ENCODE data around the gene APP.

The APP gene

DNA sequence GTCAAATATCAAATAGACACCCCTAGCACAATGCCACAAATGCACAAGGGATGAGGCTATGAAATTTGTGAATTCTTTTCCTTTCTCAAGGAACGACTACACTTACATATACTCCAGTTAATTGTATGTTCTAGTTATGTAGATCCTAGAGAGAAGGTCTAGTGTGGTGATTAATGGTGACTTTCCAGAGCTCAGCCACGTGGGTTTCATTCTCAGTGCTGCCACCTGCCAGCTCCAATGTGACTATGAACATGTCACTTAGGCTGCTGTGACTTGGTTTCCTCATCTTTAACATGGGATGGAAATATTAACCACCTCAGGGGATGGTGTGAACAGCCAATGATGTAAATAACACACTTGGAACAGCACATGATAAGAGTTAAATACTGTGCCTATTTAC is 138.3 kb downstream of the APP start:
- Histone ChIP-seq H3K27ac (ENCODE audit: low read length) (no peak overlapping the region), H3K79me2 (ENCODE audit: insufficient read depth, low read length) (no peaks in the 10 kb centered on the region), H3K4me1 (ENCODE audit: insufficient read depth, low read length) (no peaks in the 10 kb centered on the region), H4K20me1 (ENCODE audit: insufficient read depth, low read length) (no peaks in the 10 kb centered on the region), H3K9me3 (ENCODE audit: insufficient read depth, low read length, severe bottlenecking) (no peaks in the 10 kb centered on the region), H3K27me3 (ENCODE audit: insufficient read depth, low read length, poor library complexity) (no peaks in the 10 kb centered on the region), H3K4me3 (ENCODE audit: low read depth in 1 of 2, low read length in 2 of 2) (no peak overlapping the region), H3K9ac (ENCODE audit: low read depth, low read length) (no peak overlapping the region), H2AFZ (ENCODE audit: low read depth, low read length) (no peak overlapping the region), H3K36me3 (ENCODE audit: insufficient read depth, low read length) (no peaks in the 10 kb centered on the region), H3K4me2 (ENCODE audit: insufficient read depth, low read length) (no peak overlapping the region)
- ATAC-seq (ENCODE audit: insufficient read depth, low read depth) (no peak), DNase-seq (no peak)
- TF ChIP-seq EZH2 (IDR thresholded peaks at IDR 0.05; ENCODE audit: borderline replicate concordance, low read depth, low read length, severe bottlenecking), result no peak
- TF ChIP-seq, protein P1, sequence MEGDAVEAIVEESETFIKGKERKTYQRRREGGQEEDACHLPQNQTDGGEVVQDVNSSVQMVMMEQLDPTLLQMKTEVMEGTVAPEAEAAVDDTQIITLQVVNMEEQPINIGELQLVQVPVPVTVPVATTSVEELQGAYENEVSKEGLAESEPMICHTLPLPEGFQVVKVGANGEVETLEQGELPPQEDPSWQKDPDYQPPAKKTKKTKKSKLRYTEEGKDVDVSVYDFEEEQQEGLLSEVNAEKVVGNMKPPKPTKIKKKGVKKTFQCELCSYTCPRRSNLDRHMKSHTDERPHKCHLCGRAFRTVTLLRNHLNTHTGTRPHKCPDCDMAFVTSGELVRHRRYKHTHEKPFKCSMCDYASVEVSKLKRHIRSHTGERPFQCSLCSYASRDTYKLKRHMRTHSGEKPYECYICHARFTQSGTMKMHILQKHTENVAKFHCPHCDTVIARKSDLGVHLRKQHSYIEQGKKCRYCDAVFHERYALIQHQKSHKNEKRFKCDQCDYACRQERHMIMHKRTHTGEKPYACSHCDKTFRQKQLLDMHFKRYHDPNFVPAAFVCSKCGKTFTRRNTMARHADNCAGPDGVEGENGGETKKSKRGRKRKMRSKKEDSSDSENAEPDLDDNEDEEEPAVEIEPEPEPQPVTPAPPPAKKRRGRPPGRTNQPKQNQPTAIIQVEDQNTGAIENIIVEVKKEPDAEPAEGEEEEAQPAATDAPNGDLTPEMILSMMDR (IDR thresholded peaks at IDR 0.05; ENCODE audit: borderline replicate concordance, extremely low read depth, low read length, poor library complexity, severe bottlenecking), result no peak

DNA sequence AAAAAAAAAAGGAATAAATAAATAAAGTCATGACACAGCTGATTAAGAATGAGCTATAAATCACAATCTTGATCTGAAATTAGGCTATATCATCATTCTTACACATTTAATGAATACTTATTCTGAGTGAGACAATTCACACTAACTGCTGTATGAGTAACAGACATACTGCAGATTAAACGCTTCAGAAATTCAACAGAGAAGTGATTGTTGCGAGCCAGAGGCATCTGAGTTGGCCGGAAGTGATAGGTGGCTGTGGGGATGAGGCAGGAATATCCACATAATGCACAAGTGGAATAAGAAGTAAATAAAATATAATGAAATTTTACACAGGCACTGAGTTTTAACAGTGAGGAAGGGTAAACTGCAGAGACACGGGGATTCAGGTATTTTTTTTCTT is 142.4 kb downstream of the APP start:
- ATAC-seq (ENCODE audit: insufficient read depth, low read depth), result no peak
- no peaks in the 10 kb centered on the region for H4K20me1 ChIP-seq (ENCODE audit: insufficient read depth, low read length)
- H3K4me1 ChIP-seq (ENCODE audit: insufficient read depth, low read length), result no peaks in the 10 kb centered on the region
- H3K79me2 ChIP-seq (ENCODE audit: insufficient read depth, low read length), result no peaks in the 10 kb centered on the region
- no peak overlapping the region for H3K27ac ChIP-seq (ENCODE audit: low read length)
- no peak overlapping the region for H2AFZ ChIP-seq (ENCODE audit: low read depth, low read length)
- H3K9me3 ChIP-seq (ENCODE audit: insufficient read depth, low read length, severe bottlenecking), result no peaks in the 10 kb centered on the region
- no peak overlapping the region for H3K4me3 ChIP-seq (ENCODE audit: low read depth in 1 of 2, low read length in 2 of 2)
- H3K36me3 ChIP-seq (ENCODE audit: insufficient read depth, low read length), result no peaks in the 10 kb centered on the region
- H3K27me3 ChIP-seq (ENCODE audit: insufficient read depth, low read length, poor library complexity), result no peaks in the 10 kb centered on the region
- DNase-seq, result no peak
- no peak overlapping the region for H3K9ac ChIP-seq (ENCODE audit: low read depth, low read length)
- H3K4me2 ChIP-seq (ENCODE audit: insufficient read depth, low read length), result no peak overlapping the region
- TF ChIP-seq, protein P1 (IDR thresholded peaks at IDR 0.05; ENCODE audit: borderline replicate concordance, extremely low read depth, low read length, poor library complexity, severe bottlenecking), result no peak
- no peak for TF ChIP-seq EZH2 (IDR thresholded peaks at IDR 0.05; ENCODE audit: borderline replicate concordance, low read depth, low read length, severe bottlenecking)

DNA sequence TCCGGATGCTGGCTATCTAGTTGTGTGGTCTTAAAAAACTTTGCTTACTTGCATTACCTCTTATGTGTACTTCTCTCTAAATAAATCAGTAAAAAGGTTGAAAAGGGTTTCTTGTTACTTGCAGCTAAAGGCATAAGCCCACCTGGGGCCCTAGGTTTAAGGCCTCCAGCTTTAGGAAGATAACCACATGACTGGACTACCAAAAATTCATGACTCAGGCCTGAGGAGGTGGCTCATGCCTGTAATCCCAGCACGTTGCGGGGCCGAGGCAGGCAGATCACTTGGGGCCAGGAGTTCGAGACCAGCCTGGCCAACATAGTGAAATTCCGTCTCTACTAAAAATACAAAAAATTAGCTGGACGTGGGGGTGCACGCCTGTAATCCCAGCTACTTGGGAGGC is 142.9 kb downstream of the APP start:
- Histone ChIP-seq H3K4me1 (ENCODE audit: insufficient read depth, low read length) (no peaks in the 10 kb centered on the region), H3K4me2 (ENCODE audit: insufficient read depth, low read length) (no peak overlapping the region), H4K20me1 (ENCODE audit: insufficient read depth, low read length) (no peaks in the 10 kb centered on the region), H3K27ac (ENCODE audit: low read length) (no peak overlapping the region), H3K79me2 (ENCODE audit: insufficient read depth, low read length) (no peaks in the 10 kb centered on the region), H2AFZ (ENCODE audit: low read depth, low read length) (no peak overlapping the region), H3K27me3 (ENCODE audit: insufficient read depth, low read length, poor library complexity) (no peaks in the 10 kb centered on the region), H3K9me3 (ENCODE audit: insufficient read depth, low read length, severe bottlenecking) (no peaks in the 10 kb centered on the region), H3K4me3 (ENCODE audit: low read depth in 1 of 2, low read length in 2 of 2) (no peak overlapping the region), H3K36me3 (ENCODE audit: insufficient read depth, low read length) (no peaks in the 10 kb centered on the region), H3K9ac (ENCODE audit: low read depth, low read length) (no peak overlapping the region)
- TF ChIP-seq EZH2 (IDR thresholded peaks at IDR 0.05; ENCODE audit: borderline replicate concordance, low read depth, low read length, severe bottlenecking), result no peak
- TF ChIP-seq, protein P1 (IDR thresholded peaks at IDR 0.05; ENCODE audit: borderline replicate concordance, extremely low read depth, low read length, poor library complexity, severe bottlenecking), result no peak
- ATAC-seq (ENCODE audit: insufficient read depth, low read depth), result no peak
- no peak for DNase-seq
